DOHH2 (cell line): ENCODE measurements around the gene IMPG2.

ENCODE experiments used
- H3F3A ChIP-seq: fragments of 200-600 bp; sonication (generic), shearing (Covaris generic); 2 replicates; pipeline ENCODE4 v1.6.0; 2016; ENCODE audit warnings: antibody characterized with exemption, mild to moderate bottlenecking; ENCODE audit not compliant: control insufficient read depth, insufficient read depth
- H3K27ac ChIP-seq: fragments of 200-600 bp; sonication (generic); 2 replicates; pipeline ENCODE4 v1.5.1; 2014; ENCODE audit warnings: low read depth, mild to moderate bottlenecking, low read length, moderate library complexity
- H3K27me3 ChIP-seq: fragments of 200-600 bp; sonication (generic); 2 replicates; pipeline ENCODE4 v1.6.1; 2014; ENCODE audit warnings: mild to moderate bottlenecking, low read length, mixed read lengths; ENCODE audit not compliant: control insufficient read depth
- H3K36me3 ChIP-seq: fragments of 200-600 bp; sonication (generic); 2 replicates; pipeline ENCODE4 v1.6.1; 2014; ENCODE audit warnings: mild to moderate bottlenecking, low read length, moderate library complexity, mixed read lengths; ENCODE audit not compliant: control insufficient read depth
- H3K4me1 ChIP-seq: fragments of 200-600 bp; sonication (generic); 2 replicates; pipeline ENCODE4 v1.6.1; 2014; ENCODE audit warnings: mild to moderate bottlenecking, low read length, mixed read lengths; ENCODE audit not compliant: control insufficient read depth
- H3K4me2 ChIP-seq: fragments of 200-600 bp; sonication (generic); 2 replicates; pipeline ENCODE4 v1.6.0; 2014; ENCODE audit warnings: mild to moderate bottlenecking, low read length, moderate library complexity
- H3K4me3 ChIP-seq: fragments of 200-600 bp; sonication (generic); 2 replicates; pipeline ENCODE4 v1.5.1; 2014; ENCODE audit warnings: mild to moderate bottlenecking, low read length, mixed read lengths
- H3K79me2 ChIP-seq: fragments of 200-600 bp; sonication (generic); 2 replicates; pipeline ENCODE4 v1.6.1; 2014; ENCODE audit warnings: mild to moderate bottlenecking, low read length, mixed read lengths; ENCODE audit not compliant: control insufficient read depth
- H3K9me2 ChIP-seq: fragments of 200-600 bp; sonication (generic); replicated peaks from 2 replicates; pipeline ENCODE4 v1.6.1; 2014; ENCODE audit warnings: mild to moderate bottlenecking, low read length, mixed read lengths; ENCODE audit not compliant: control insufficient read depth
- H3K9me3 ChIP-seq: fragments of 200-600 bp; sonication (generic); 2 replicates; pipeline ENCODE4 v1.6.1; 2014; ENCODE audit warnings: antibody characterized with exemption, low read length, mixed read lengths; ENCODE audit not compliant: control insufficient read depth, insufficient read depth
- H4K20me1 ChIP-seq: fragments of 200-600 bp; sonication (generic); 2 replicates; pipeline ENCODE4 v1.6.0; 2014; ENCODE audit warnings: low read depth, mild to moderate bottlenecking, antibody characterized with exemption, low read length, moderate library complexity; ENCODE audit not compliant: control insufficient read depth, insufficient read depth
- CTCF ChIP-seq: fragments of 200-600 bp; sonication (generic); IDR thresholded peaks from one replicate; pipeline ENCODE4 v1.5.1; 2014; ENCODE audit warnings: antibody characterized with exemption, mild to moderate bottlenecking, low read depth, low read length; ENCODE audit not compliant: poor library complexity, severe bottlenecking
- EZH2phosphoT487 ChIP-seq: fragments of 200-600 bp; sonication (generic); IDR thresholded peaks from 2 replicates; pipeline ENCODE4 v1.6.1; 2017; ENCODE audit warnings: borderline replicate concordance, mild to moderate bottlenecking, antibody characterized with exemption, low read length, moderate library complexity, mixed read lengths

IMPG2 gene

GRCh38 chr3:101195951-101196713 lies 124.2 kb downstream of the IMPG2 start:
- no peaks in the 10 kb centered on the region for H4K20me1 ChIP-seq
- H3K27me3 ChIP-seq: peaks cover 6% of the 10 kb centered on the region; the same call in 1 of the 2 replicates
- no peak overlapping the region for H3K4me3 ChIP-seq
- H3K4me2 ChIP-seq: no peak overlapping the region
- H3F3A ChIP-seq: no peaks in the 10 kb centered on the region
- H3K4me1 ChIP-seq: no peaks in the 10 kb centered on the region
- no peaks in the 10 kb centered on the region for H3K9me3 ChIP-seq
- H3K9me2 ChIP-seq: no peaks in the 10 kb centered on the region
- H3K79me2 ChIP-seq: no peaks in the 10 kb centered on the region
- TF ChIP-seq CTCF (peak; percentile 40), EZH2phosphoT487 (no peak)
- H3K36me3 ChIP-seq: no peaks in the 10 kb centered on the region
- no peak overlapping the region for H3K27ac ChIP-seq

- Histone ChIP-seq H3F3A (no peaks in the 10 kb centered on the region), H3K36me3 (no peaks in the 10 kb centered on the region), H3K27me3 (no peaks in the 10 kb centered on the region), H3K9me2 (no peaks in the 10 kb centered on the region), H3K4me3 (no peak overlapping the region), H3K79me2 (no peaks in the 10 kb centered on the region), H4K20me1 (no peaks in the 10 kb centered on the region), H3K4me2 (no peak overlapping the region), H3K4me1 (no peaks in the 10 kb centered on the region), H3K9me3 (no peaks in the 10 kb centered on the region), H3K27ac (no peak overlapping the region)
- TF ChIP-seq EZH2phosphoT487: no peak
- no peak for TF ChIP-seq CTCF
Observed at GRCh38 chr3:101194392-101194791, 126.0 kb downstream of the IMPG2 start.

GRCh38 chr3:101193957-101194356 lies 126.4 kb downstream of the IMPG2 start:
- Histone ChIP-seq H3K27me3 (no peaks in the 10 kb centered on the region), H3F3A (no peaks in the 10 kb centered on the region), H3K4me3 (no peak overlapping the region), H3K9me3 (no peaks in the 10 kb centered on the region), H4K20me1 (no peaks in the 10 kb centered on the region), H3K4me1 (no peaks in the 10 kb centered on the region), H3K27ac (no peak overlapping the region), H3K36me3 (no peaks in the 10 kb centered on the region), H3K79me2 (no peaks in the 10 kb centered on the region), H3K4me2 (no peak overlapping the region), H3K9me2 (no peaks in the 10 kb centered on the region)
- TF ChIP-seq CTCF (no peak), EZH2phosphoT487 (no peak)

GRCh38 chr3:101189796-101190195 lies 130.6 kb downstream of the IMPG2 start:
- Histone ChIP-seq H3K4me3 (no peak overlapping the region), H3K27me3 (no peaks in the 10 kb centered on the region), H3K79me2 (no peaks in the 10 kb centered on the region), H4K20me1 (no peaks in the 10 kb centered on the region), H3K9me2 (no peaks in the 10 kb centered on the region), H3K27ac (no peak overlapping the region), H3K4me1 (no peaks in the 10 kb centered on the region), H3K4me2 (no peak overlapping the region), H3K36me3 (no peaks in the 10 kb centered on the region), H3K9me3 (no peaks in the 10 kb centered on the region), H3F3A (no peaks in the 10 kb centered on the region)
- no peak for TF ChIP-seq CTCF
- TF ChIP-seq EZH2phosphoT487: no peak
